ENCODE measurements around the gene RASGEF1B. TPM values are rescaled to one million over a fixed set of nuclear protein-coding genes. Genes with fewer than 3 reads are reported as not detected.

The RASGEF1B gene
- total and polyA plus RNA-seq, 9 of the 15 experiments (the other 6 are each of a cell fraction or from before 2014, with no cell fraction given): 0.04 to 0.57 (median 0.22) TPM

GRCh38 chr4:81452452-81453006 lies 19.2 kb downstream of the RASGEF1B start:
- 80% methylated on average over 1 of the region's 1 CpG for WGBS (ENCODE audit: insufficient coverage, low coverage, missing lambda C conversion rate)
- in situ Hi-C loops (cut with MboI): no loop called here
- DNase-seq (ENCODE audit: extremely low read depth in 1 of 4, low spot score in 3 of 4) (no peak), ATAC-seq (no peak), FAIRE-seq (no peak)
- H3K9me3 ChIP-seq (replicated peaks; ENCODE audit: control insufficient read depth, insufficient read depth, low read depth, low read length): no peaks in the 10 kb centered on the region
- TF ChIP-seq ZNF75A (CRISPR knock-in tag; IDR thresholded peaks at IDR 0.05): no peak
- no peak for TF ChIP-seq IRF1 (CRISPR knock-in tag; IDR thresholded peaks at IDR 0.05; ENCODE audit: borderline replicate concordance)
- TF ChIP-seq MTF1 (CRISPR knock-in tag; IDR thresholded peaks at IDR 0.05; ENCODE audit: borderline replicate concordance): no peak
- TF ChIP-seq RBM22 (IDR thresholded peaks at IDR 0.05; ENCODE audit: low read depth, low read length, poor library complexity, severe bottlenecking): no peak
- no peak for TF ChIP-seq CEBPZ (IDR thresholded peaks at IDR 0.05; ENCODE audit: borderline replicate concordance, low read depth, low read length)
- TF ChIP-seq GATAD2A (IDR thresholded peaks at IDR 0.05): no peak
- no peak for TF ChIP-seq KAT7 (CRISPR knock-in tag; IDR thresholded peaks at IDR 0.05; ENCODE audit: borderline replicate concordance)
- TF ChIP-seq PRDM10 (IDR thresholded peaks at IDR 0.05; ENCODE audit: partially characterized antibody): no peak
- TF ChIP-seq, protein P1, sequence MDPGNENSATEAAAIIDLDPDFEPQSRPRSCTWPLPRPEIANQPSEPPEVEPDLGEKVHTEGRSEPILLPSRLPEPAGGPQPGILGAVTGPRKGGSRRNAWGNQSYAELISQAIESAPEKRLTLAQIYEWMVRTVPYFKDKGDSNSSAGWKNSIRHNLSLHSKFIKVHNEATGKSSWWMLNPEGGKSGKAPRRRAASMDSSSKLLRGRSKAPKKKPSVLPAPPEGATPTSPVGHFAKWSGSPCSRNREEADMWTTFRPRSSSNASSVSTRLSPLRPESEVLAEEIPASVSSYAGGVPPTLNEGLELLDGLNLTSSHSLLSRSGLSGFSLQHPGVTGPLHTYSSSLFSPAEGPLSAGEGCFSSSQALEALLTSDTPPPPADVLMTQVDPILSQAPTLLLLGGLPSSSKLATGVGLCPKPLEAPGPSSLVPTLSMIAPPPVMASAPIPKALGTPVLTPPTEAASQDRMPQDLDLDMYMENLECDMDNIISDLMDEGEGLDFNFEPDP (CRISPR knock-in tag; IDR thresholded peaks at IDR 0.05): no peak
- no peak for TF ChIP-seq ZFP30 (CRISPR knock-in tag; IDR thresholded peaks at IDR 0.05; ENCODE audit: borderline replicate concordance)
- TF ChIP-seq MAZ (CRISPR knock-in tag; conservative IDR thresholded peaks at IDR 0.05 in 1 of 2, IDR thresholded peaks at IDR 0.05 in 1 of 2): no peak
- H3K4me2 ChIP-seq (ENCODE audit: insufficient read depth, low read length): no peak overlapping the region
- no peaks in the 10 kb centered on the region for H3K9me1 ChIP-seq (ENCODE audit: control insufficient read depth, insufficient read depth, low read length)
- intact Hi-C loops (cut with micrococcal nuclease): no loop called here
- H3K27ac ChIP-seq (ENCODE audit: extremely low read depth, low read depth, low read length): no peak overlapping the region
- H3K27me3 ChIP-seq (ENCODE audit: control insufficient read depth in 2 of 2, insufficient read depth in 2 of 2, low read length in 2 of 2): no peaks in the 10 kb centered on the region
- H3K79me2 ChIP-seq (ENCODE audit: control insufficient read depth, insufficient read depth, low read length): no peaks in the 10 kb centered on the region
- no peak overlapping the region for H3K9ac ChIP-seq (ENCODE audit: insufficient read depth in 1 of 2, low read depth in 2 of 2, low read length in 2 of 2)
- H3K4me3 ChIP-seq: no peak overlapping the region
- H4K20me1 ChIP-seq (replicated peaks; ENCODE audit: control insufficient read depth, insufficient read depth, low read length): no peaks in the 10 kb centered on the region
- BruUV-seq (replicated peaks): no TSS peak
- no peaks in the 10 kb centered on the region for H3K36me3 ChIP-seq (ENCODE audit: control insufficient read depth, insufficient read depth, low read length)
- ChIA-PET POLR2A (interaction anchor here (1.5 kb wide), 1 partner anchor 16 kb away, joined by 3 read pairs; no protein-coding TSS in a partner anchor), CTCF (ENCODE audit: low intra/inter-chr PET ratio) (no interaction called here)
- peaks cover 0 to 22% of the 10 kb centered on the region in 2 experiments; a peak in 3 of 5 replicates for H3K4me1 ChIP-seq (replicated peaks in 1 of 2; ENCODE audit: control insufficient read depth in 2 of 2, insufficient read depth in 2 of 2, low read length in 2 of 2)
- no peak overlapping the region for H2AFZ ChIP-seq (ENCODE audit: low read depth, low read length)

Data from K562 (cell line).